Panc1 (cell line): ENCODE results near the gene CCDC77. TPM values are rescaled to one million over a fixed set of nuclear protein-coding genes. Genes with fewer than 3 reads are reported as not detected.

Experiments used
- ATAC-seq: fragments of 200-7000 bp; cut with Tn5 transposase; 2 replicates; pipeline ENCODE4 v1.9.1; 2020; ENCODE audit warnings: mild to moderate bottlenecking, moderate library complexity
- BruUV-seq: library from RNA; stranded (reverse); fragments of 400-500 nt; replicated peaks from 2 replicates; lab custom pipeline; 2021; lab: Mats Ljungman, UMichigan
- CTCF ChIA-PET: fragments of 300-600 bp; sonication (Branson Sonifier 250); formaldehyde crosslinking; loops from one replicate; lab custom pipeline; 2022; ENCODE audit warnings: antibody characterized with exemption; lab: Charles Lee
- POLR2A ChIA-PET: fragments of 300-600 bp; sonication (Branson Sonifier 250); formaldehyde crosslinking; loops from one replicate; lab custom pipeline; 2022; ENCODE audit warnings: antibody characterized with exemption; lab: Charles Lee
- DNase-seq: peaks from one replicate; pipeline ENCODE4 v3.0.0-alpha.2; 2010; ENCODE audit warnings: low read depth, low spot score
- H3K27ac ChIP-seq: 2 replicates; pipeline ENCODE4 v1.5.1; 2011; ENCODE audit warnings: mild to moderate bottlenecking, low read length, inconsistent platforms
- H3K27me3 ChIP-seq: fragments of 200-500 bp; sonication (Bioruptor generic); 2 replicates; pipeline ENCODE4 v1.6.0; 2014; ENCODE audit warnings: low read length, inconsistent platforms; ENCODE audit not compliant: control insufficient read depth, insufficient read depth
- H3K36me3 ChIP-seq: fragments of 200-500 bp; sonication (Bioruptor generic); 2 replicates; pipeline ENCODE4 v1.5.1; 2014; ENCODE audit warnings: inconsistent platforms, mild to moderate bottlenecking, low read length, moderate library complexity; ENCODE audit not compliant: control insufficient read depth, insufficient read depth
- H3K4me1 ChIP-seq: 2 replicates; pipeline ENCODE4 v1.5.1; 2011; ENCODE audit warnings: inconsistent platforms, mild to moderate bottlenecking, low read length, moderate library complexity; ENCODE audit not compliant: control insufficient read depth, insufficient read depth
- H3K4me3 ChIP-seq, 2 experiments: 2 replicates each; pipeline ENCODE4 v1.5.1; 2011 to 2012; ENCODE audit warnings: low read depth in 2 of 2, low read length in 2 of 2, mild to moderate bottlenecking in 2 of 2, inconsistent platforms in 1 of 2, moderate library complexity in 1 of 2
- H3K9me3 ChIP-seq: fragments of 200-500 bp; sonication (Bioruptor generic); 2 replicates; pipeline ENCODE4 v1.5.1; 2014; ENCODE audit warnings: low read depth, mild to moderate bottlenecking, inconsistent platforms, low read length, moderate library complexity; ENCODE audit not compliant: control insufficient read depth, insufficient read depth
- CTCF ChIP-seq: fragments of 450-650 bp; IDR thresholded peaks from 2 replicates; pipeline ENCODE4 v1.5.1; 2017; ENCODE audit warnings: mild to moderate bottlenecking
- POLR2AphosphoS5 ChIP-seq: IDR thresholded peaks from 2 replicates; pipeline ENCODE4 v1.6.1; 2012; ENCODE audit warnings: mild to moderate bottlenecking, low read depth, low read length, moderate library complexity
- REST ChIP-seq, 2 experiments: IDR thresholded peaks; 2 replicates each; pipeline ENCODE4 v1.6.1; 2011 to 2012; ENCODE audit warnings: low read depth in 2 of 2, control low read depth in 1 of 2, low read length in 1 of 2, mild to moderate bottlenecking in 1 of 2, moderate library complexity in 1 of 2; ENCODE audit not compliant: insufficient read depth in 1 of 2
- SIN3A ChIP-seq: IDR thresholded peaks from 2 replicates; pipeline ENCODE4 v1.6.1; 2012; ENCODE audit warnings: low read depth, mild to moderate bottlenecking, low read length, moderate library complexity, borderline replicate concordance; ENCODE audit not compliant: insufficient read depth
- TCF7L2 ChIP-seq: IDR thresholded peaks from 2 replicates; pipeline ENCODE4 v1.6.1; 2011; ENCODE audit warnings: mild to moderate bottlenecking, low read depth, low read length, inconsistent platforms
- in situ Hi-C: cut with HindIII; loops from 2 replicates; pipeline ENCODE4 v1.10.0; 2016; ENCODE audit warnings: low sequenced_read_pairs, low pct_unique_long_range_greater_than_20kb
- intact Hi-C: fragments of 100-400 bp; cut with micrococcal nuclease; formaldehyde crosslinking; loops from one replicate; pipeline ENCODE4 v1.10.0; 2022; ENCODE audit not compliant: unreplicated experiment
- total RNA-seq: library from RNA; stranded (reverse); gene quantifications from one replicate; pipeline ENCODE4 v1.2.1, GENCODE V29; 2021; ENCODE audit not compliant: unreplicated experiment

Gene CCDC77
- total RNA-seq, 1 experiment from 2014 or later = 9.8 TPM

GRCh38 chr12:479161-479560 lies 77.7 kb downstream of the CCDC77 start:
- H3K4me1 ChIP-seq = no peaks in the 10 kb centered on the region
- H3K27ac ChIP-seq = no peak overlapping the region
- ChIA-PET POLR2A (no interaction called here), CTCF (interaction anchor here (0.5 kb wide), 1 partner anchor 75 kb away, joined by 4 read pairs; no protein-coding TSS in a partner anchor)
- ATAC-seq (no peak), DNase-seq (no peak)
- no TSS peak for BruUV-seq
- no peak overlapping the region for H3K4me3 ChIP-seq
- in situ Hi-C loops (no loop called here), intact Hi-C loops (no loop called here)
- H3K9me3 ChIP-seq = no peaks in the 10 kb centered on the region
- TF ChIP-seq CTCF = no peak
- no peak for TF ChIP-seq POLR2AphosphoS5
- TF ChIP-seq TCF7L2 = no peak
- no peak for TF ChIP-seq SIN3A
- no peak for TF ChIP-seq REST (IDR thresholded peaks at IDR 0.05; ENCODE audit: insufficient read depth in 1 of 2, low read depth in 2 of 2, low read length in 1 of 2)
- H3K27me3 ChIP-seq = no peaks in the 10 kb centered on the region
- no peaks in the 10 kb centered on the region for H3K36me3 ChIP-seq

DNA sequence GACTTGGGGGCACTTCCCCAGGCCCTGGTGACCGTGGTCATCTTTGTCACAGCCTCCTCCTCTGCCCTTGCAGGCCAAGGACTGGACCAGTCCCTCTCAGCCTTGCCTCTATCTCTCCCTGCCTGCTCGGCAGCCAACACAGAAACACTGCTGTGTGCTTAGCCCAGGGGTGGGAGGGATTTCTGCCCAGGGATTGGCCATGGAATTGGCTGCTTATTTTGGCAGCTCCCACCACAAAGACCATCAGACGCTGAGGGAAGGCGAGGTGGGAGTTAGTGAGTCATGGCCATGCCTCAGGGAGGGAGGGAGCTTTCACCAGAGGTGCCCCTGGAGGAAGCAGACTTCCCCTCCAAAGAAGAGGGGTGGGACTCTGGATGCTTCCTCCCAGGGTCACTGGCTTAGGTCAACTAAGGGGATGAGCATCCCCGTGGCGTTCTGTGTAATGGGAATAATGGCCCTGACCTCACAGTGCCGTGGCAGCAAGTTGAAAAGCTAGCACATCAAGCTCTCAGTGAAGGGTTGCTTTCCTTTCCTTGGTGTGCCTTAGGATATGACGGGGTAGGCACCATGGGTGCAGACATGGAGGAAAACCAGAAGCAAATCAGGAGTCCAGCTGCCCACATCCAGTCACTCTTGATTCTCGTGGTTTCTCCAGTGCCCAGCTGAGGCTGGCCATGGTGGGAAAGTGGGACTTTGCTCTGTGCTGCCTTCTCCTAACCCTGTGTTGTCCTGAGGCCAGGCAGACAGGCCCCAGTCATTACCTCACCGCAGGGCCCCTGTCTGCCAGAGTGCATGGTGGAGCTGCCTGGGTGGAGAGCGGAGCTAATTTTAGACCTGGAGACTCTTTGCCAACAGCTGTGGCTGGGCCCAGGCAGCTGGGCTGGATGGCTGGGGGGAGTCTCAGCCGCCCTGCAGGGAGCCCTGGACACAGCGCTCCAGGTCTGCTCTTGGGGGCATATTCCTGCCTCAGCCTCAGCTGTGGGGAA lies 79.7 kb downstream of the CCDC77 start:
- H3K9me3 ChIP-seq = no peaks in the 10 kb centered on the region
- TF ChIP-seq TCF7L2 (no peak), CTCF (no peak), POLR2AphosphoS5 (no peak), SIN3A (no peak), REST (IDR thresholded peaks at IDR 0.05; ENCODE audit: insufficient read depth in 1 of 2, low read depth in 2 of 2, low read length in 1 of 2) (no peak)
- no peak for DNase-seq
- CTCF ChIA-PET = no interaction called here
- H3K4me3 ChIP-seq = no peak overlapping the region
- no peaks in the 10 kb centered on the region for H3K27me3 ChIP-seq
- POLR2A ChIA-PET = no interaction called here
- no TSS peak for BruUV-seq
- intact Hi-C loops (no loop called here), in situ Hi-C loops (no loop called here)
- no peaks in the 10 kb centered on the region for H3K4me1 ChIP-seq
- H3K27ac ChIP-seq = no peak overlapping the region
- no peak for ATAC-seq
- H3K36me3 ChIP-seq = no peaks in the 10 kb centered on the region
